EL (cell line): Measurements from ENCODE around the gene DTNB.
"Not testable (repeated sequence)": the region's sequence is repeated elsewhere in the genome, so short reads cannot be mapped to it uniquely, and the experiment has no call there.

Experiments
- DNase-seq: peaks from one replicate; pipeline ENCODE4 v3.0.0-alpha.2; 2016

Gene DTNB

GRCh38 chr2:25673300-25674076, at the start of gene DTNB:
TSS of gene DTNB (minus strand) at chr2:25673577. CDS start at chr2:25652660, 20,917 bp downstream.
- peak; percentile 77 for DNase-seq

DNA sequence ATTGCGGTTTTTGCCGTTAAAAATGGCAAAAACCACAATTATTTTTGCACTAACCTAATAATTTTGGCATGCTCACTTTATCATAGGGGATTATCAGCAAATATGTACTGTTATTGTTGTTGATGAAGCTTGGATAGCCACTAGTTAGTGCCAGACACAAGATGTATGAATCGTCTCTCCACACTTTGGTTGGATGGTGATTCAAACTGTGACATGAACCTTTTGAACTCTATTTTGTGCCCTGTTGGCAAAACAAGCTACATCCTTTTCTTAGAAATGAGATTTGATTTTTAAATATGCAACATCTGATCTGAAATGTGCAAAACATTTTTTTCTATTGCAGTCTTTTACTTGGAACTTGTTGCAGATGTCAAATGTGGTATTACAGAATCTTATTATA, 48.8 kb upstream of the DTNB start:
- no peak for DNase-seq

DNA sequence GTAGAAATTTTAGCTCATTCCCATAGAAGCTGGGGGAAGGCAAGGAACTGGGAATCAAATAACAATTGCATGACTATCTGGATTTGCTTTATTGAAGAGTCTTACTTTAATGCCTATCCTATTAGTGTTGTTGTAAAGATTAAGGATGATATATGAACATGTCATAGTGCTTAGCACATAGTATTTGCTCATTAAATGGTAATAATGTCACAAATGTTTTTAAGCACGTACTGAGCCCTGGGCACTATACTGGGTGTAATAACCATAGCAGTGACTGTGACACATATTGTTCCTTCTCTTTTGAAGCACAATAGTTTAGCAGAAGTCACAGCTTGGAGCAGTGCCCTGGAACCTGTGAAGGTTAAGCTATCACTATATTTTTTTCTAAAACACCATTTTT, 47.2 kb upstream of the DTNB start:
- DNase-seq, result no peak

- DNase-seq, result peak; percentile 25
Observed at GRCh38 chr2:25714740-25715139, 41.4 kb upstream of the DTNB start.

DNA sequence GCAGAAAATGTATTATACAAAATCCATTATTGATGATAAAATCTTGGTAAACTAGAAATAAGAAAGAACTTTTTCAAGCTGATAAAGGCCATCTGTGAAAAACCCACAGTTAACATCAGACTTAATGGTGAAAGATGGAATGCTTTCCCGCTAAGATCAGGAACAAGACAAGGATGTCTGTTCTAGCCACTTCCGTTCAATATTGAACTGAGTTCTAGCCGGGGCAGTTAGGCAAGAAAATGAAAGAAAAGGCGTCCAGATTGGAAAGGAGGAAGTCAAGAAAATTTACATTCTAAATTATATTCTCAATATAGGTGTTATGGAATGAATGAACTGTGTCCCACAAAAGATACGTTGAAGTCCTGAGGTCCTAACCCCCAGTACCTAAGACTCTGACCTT, 39.1 kb upstream of the DTNB start:
- DNase-seq, result no peak

GRCh38 chr2:25711675-25712354, 38.4 kb upstream of the DTNB start:
- DNase-seq, result no peak

GRCh38 chr2:25710750-25711149, 37.4 kb upstream of the DTNB start:
- no peak for DNase-seq

DNA sequence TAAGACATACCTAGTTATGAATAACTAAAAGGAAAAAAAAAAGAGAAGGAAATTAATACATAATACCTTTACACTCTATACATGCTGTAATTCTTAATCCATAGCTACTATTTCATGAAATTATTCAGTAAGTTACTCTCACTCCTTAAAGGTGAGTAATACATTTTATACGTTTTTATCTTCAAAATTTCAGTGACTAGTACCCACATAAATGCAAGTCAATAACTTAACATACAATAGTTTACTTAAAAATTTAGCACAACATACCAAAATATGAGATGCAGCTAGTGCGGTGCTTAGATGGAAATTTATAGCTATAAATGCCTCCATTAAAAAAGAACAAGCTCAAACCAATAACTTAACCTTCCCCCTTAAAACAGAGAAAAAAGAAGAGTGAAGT, 36.0 kb upstream of the DTNB start:
- no peak for DNase-seq

DNA sequence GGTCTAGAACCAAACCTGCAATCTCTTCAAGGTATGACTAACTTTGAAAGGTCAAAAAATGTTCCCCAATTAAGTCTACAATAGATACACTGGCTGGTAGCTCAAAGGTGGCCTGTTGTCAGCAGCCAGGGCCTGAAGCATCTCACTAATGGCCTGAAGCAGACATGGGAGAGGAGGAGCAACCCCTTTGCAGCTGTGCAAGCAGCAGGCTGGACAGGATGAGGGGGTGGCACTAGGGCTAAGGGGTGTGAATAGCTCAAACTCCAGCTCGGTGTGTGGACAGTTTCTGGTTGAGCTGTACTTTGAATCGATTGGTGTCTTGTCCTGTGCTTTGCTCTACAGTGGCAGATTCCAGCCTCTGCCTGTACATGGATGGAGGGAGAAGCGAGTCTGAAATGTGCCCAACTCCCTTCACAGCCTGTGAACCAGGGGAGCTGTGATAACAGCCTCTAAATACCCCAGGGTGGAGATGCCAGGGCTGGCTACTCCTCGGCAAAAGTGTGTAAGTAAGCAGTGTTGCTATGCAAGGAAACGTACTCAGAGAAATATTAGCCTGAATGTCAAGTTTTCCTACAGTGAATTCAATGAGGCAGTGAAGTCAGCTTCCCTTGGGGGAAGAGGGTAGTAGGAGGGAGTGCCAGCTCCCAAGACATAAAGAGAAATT, 34.7 kb upstream of the DTNB start:
- DNase-seq, result no peak

DNA sequence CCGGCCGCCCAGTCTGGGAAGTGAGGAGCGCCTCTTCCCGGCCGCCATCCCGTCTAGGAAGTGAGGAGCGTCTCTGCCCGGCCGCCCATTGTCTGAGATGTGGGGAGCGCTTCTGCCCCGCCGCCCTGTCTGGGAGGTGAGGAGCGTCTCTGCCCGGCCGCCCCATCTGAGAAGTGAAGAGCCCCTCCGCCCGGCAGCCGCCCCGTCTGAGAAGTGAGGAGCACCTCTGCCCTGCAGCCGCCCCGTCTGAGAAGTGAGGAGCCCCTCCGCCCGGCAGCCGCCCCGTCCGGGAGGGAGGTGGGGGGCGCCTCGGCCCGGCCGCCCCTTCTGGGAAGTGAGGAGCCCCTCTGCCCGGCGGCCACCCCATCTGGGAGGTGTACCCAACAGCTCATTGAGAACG, 32.2 kb upstream of the DTNB start:
- DNase-seq, result not testable (repeated sequence)

DNA sequence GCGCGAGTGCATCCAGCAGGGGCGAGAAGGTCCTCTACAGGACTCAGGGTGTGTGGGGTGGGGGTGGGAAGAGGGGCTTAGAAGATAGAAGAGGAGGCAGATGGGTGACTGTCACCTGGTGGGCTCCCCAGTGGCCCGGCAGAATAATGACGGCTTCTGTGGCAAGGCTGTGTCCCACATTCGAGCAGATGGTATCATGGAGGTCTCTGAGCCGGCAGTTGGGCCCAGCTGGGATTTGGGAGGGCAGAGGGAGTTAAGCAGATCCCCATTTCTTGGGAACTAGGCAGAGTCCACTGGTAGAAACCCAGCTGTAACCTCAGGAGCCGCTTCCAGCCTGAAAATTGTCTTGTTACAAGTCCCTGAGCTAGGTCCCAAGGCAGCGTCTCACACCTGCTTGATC, 28.4 kb upstream of the DTNB start:
- DNase-seq, result no peak

GRCh38 chr2:25700221-25700660, 26.9 kb upstream of the DTNB start:
- DNase-seq, result peak; percentile 65

DNA sequence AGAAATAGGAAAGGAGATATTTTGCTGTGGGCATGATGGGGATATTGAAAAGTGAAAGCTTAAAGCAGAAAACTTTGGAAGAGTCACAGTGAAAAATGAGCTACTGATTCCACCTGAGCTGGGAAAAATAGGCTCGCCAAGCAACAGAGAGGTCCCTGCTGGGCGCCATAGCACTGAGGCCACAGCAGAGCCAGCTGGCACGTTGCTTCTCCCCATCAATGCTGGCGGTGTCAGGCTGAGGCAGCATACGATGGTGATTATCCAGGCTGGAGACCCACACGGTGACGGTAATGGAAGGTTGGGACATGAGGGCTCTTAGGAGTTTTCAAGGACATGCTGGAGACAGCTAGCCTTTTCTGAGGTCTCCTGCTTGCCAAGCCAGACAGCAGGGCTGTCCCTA, 25.8 kb upstream of the DTNB start:
- DNase-seq, result no peak

GRCh38 chr2:25698752-25699151, 25.4 kb upstream of the DTNB start:
- peak; percentile 25 for DNase-seq

DNA sequence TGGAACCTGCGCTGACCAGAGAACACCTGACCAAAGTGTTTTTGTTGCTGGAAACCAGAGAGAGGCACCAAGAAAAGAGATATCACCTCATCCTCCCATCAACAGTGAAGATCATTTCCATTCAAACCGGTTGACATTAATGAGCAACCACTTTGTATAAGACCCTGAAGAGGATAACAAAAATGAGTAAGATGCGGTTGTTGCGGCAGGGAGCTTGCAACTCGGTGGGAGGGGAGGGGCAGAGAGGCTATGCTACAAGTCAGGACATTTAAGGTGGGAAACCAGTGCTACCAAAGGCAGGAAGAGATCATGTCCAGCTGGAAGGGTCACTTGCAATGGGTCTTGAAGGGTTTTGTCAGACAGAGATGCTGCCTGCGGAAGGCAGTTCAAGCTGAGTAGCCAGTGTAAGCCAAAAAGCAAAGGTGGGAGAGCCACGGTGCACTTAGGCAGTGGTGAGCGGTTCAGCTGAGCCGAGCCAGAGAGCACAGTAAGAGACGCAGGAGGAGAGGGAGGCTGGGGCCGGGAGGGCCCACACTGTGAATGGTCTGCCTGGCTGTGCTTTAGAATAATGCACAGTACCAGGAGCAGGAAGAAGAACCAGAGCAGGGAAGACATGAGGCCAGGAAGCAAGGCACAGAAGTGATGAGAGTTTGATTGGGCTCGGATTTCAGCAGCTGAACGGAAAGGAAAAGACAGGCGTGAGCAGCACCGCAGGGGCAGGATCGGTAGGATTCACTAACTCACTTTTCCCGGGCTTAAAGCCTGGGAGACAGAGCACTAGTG, 24.4 kb upstream of the DTNB start:
- no peak for DNase-seq

- DNase-seq, result no peak
Observed at GRCh38 chr2:25692737-25693445, 19.5 kb upstream of the DTNB start.

GRCh38 chr2:25692143-25692542, 18.8 kb upstream of the DTNB start:
- DNase-seq, result peak; percentile 53

DNA sequence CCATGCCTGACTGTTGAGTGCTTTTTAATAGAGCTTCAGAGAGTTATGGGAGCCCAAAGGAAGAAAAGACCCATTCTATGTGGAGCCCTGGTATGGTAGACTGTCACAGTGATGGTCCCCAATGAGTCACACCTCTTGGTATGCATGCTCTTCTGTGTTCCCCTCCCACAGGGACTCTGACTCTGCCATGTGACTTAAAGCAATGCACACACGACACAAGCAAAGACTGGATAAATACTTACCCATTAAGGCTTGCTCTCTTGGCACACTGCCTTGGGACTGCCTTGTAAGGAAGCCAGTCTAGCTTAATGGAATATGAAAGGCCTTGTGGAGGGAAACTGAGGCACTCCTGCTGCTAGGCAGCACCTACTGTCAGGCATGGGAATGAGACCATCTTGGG, 16.7 kb upstream of the DTNB start:
- DNase-seq, result peak; percentile 65

DNA sequence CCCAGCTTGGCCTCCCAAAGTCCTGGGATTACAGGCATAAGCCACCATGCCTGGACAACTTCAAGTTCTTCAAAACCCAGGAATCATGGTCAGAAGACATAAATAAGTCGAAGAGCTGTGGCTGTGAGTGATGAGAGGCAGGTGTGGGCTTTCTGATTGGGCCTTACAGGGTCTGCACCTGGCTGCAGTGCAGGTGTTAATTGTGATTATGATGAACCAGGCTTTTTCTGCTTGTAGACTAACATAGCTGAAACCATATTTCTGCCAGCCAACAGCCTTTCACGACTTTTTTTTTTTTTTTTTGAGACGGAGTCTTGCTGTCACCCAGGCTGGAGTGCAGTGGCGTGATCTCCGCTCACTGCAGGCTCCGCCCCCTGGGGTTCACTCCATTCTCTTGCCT, 14.9 kb upstream of the DTNB start:
- DNase-seq, result no peak

DNA sequence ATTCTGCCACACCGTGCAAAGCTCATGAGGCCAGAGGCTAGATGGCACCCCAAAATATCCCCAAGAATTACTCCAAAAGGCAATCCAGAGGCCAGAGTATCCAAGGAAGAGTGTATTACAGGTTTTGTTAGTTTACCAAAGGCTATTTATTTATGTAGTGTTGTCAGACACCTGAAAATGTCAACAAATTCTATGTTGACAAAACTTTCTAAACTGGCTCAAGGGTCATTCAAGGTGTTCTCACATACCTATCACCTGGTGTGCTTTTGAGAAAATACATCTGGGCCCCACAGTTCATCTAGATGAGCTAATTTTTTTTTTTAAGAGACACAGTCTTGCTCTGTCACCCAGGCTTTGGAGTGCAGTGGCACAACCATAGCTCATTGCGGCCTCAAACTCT, 12.4 kb upstream of the DTNB start:
- DNase-seq, result no peak

GRCh38 chr2:25684577-25685473, 11.4 kb upstream of the DTNB start:
- DNase-seq, result no peak
